ENCODE results near the gene SYVN1. TPM values are rescaled to one million over a fixed set of nuclear protein-coding genes. Genes with fewer than 3 reads are reported as not detected.
"Not testable (repeated sequence)": the region's sequence is repeated elsewhere in the genome, so short reads cannot be mapped to it uniquely, and the experiment has no call there.

Gene SYVN1
- total and polyA plus RNA-seq, 10 of the 15 experiments (the other 5 are each of a cell fraction or from before 2014, with no cell fraction given): 0.79 to 63.6 (median 20.1) TPM

DNA sequence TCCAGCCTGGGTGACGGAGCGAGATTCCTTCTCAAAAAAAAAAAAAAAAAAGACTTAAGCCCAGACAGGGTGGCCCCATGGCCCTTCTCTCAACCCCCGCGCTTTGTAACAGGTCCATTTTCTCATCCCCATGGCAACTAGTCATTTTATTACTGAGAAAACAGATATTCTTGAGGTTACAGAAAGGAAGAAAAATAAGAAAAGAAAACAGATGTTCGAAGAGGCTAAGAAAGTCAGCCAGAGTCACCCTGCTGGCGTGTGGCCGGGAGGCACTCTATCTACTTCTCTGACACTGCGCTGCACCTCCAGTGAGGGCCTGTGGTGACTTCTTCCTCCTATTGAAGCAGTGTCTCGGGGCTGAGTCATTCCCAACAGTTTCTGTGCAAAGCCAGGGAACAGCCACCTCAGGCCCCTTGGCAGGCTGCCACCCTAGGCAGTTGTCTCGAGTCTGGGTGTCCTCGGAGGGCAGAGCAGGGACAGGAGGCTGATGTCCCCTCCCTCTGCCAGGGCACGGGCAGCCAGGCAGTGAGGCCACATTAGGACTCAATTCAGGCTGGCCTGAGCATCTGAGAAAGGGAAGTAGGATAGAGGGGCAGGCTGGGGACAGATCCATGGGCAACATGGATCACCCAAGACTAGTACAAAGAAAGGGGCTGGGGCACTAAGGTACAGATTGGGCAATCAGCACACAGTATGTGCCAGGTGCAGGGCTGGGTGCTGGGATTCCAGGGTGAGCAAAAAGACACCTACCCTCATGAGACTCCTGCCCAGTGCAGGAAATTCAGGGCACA lies 16.4 kb upstream of the SYVN1 start (continued):
- TF ChIP-seq POU2F2 (IDR thresholded peaks at IDR 0.05; ENCODE audit: borderline replicate concordance, low read depth, low read length): no peak
- peak in 1 of 2 experiments; percentile 38; a peak in 1 of 4 replicates for TF ChIP-seq IKZF2 (IDR thresholded peaks at IDR 0.05)
- TF ChIP-seq RUNX3 (IDR thresholded peaks at IDR 0.05; ENCODE audit: low read length): peak; percentile 58
- TF ChIP-seq SREBF1 (IDR thresholded peaks at IDR 0.05; ENCODE audit: low read length): no peak
- TF ChIP-seq TCF3 (IDR thresholded peaks at IDR 0.05; ENCODE audit: borderline replicate concordance, insufficient read depth, low read depth, low read length): no peak

GRCh38 chr11:65150131-65150508 lies 15.8 kb upstream of the SYVN1 start:
- H3K36me3 ChIP-seq (ENCODE audit: control insufficient read depth in 2 of 2, insufficient read depth in 2 of 2, low read length in 1 of 2); DNase-seq (ENCODE audit: low read depth, low spot score); H3K79me2 ChIP-seq (ENCODE audit: control insufficient read depth, insufficient read depth, low read length); H3K9ac ChIP-seq (ENCODE audit: control insufficient read depth, insufficient read depth, low read length); H2AFZ ChIP-seq (ENCODE audit: control insufficient read depth, low read depth, low read length); intact Hi-C loops (cut with micrococcal nuclease; ENCODE audit: unreplicated experiment); BruUV-seq (replicated peaks); H3K9me3 ChIP-seq (replicated peaks; ENCODE audit: control insufficient read depth, insufficient read depth, low read length); H3K4me3 ChIP-seq; RAD21 ChIA-PET (ENCODE audit: unreplicated experiment); FAIRE-seq; H3K27ac ChIP-seq (ENCODE audit: control insufficient read depth, insufficient read depth); ATAC-seq; H4K20me1 ChIP-seq (ENCODE audit: control insufficient read depth, insufficient read depth); in situ Hi-C loops (cut with MboI); H3K27me3 ChIP-seq (replicated peaks in 1 of 2; ENCODE audit: control insufficient read depth in 2 of 2, insufficient read depth in 2 of 2, low read length in 1 of 2): not testable (repeated sequence)
- ChIA-PET POLR2A (interaction anchor here (0.6 kb wide), 1 partner anchor 13 kb away, joined by 5 read pairs; no protein-coding TSS in a partner anchor), SMC1A (ENCODE audit: uncharacterized antibody, unreplicated experiment) (interaction anchor here (0.6 kb wide), 1 partner anchor 17 kb away, joined by 3 read pairs; no protein-coding TSS in a partner anchor), CTCF (interaction anchor here (0.7 kb wide), 1 partner anchor 187 kb away, joined by 3 read pairs; no protein-coding TSS in a partner anchor)
- WGBS (ENCODE audit: insufficient coverage, insufficient replicate concordance, low lambda C conversion rate, missing lambda C conversion rate): 90% methylated on average over 10 of the region's 10 CpGs
- H3K4me2 ChIP-seq (ENCODE audit: control insufficient read depth, insufficient read depth): peak overlapping the region; percentile 91
- H3K4me1 ChIP-seq (ENCODE audit: control insufficient read depth, insufficient read depth, low read length): peaks cover 29% of the 10 kb centered on the region
